ENCODE measurements around the gene FNBP1L. TPM values are rescaled to one million over a fixed set of nuclear protein-coding genes. Genes with fewer than 3 reads are reported as not detected.
A peak's percentile ranks its signal among the peaks of the same experiment; 100 is the strongest.
"Not testable (repeated sequence)": the region's sequence is repeated elsewhere in the genome, so short reads cannot be mapped to it uniquely, and the experiment has no call there.

The FNBP1L gene
- total and polyA plus RNA-seq, 8 donors = 10.1 to 32.4 (median 16.0) TPM

- TF ChIP-seq CTCF (IDR thresholded peaks at IDR 0.05) = no peak
- intact Hi-C loops (cut with DNase I) = no loop called here
- H3K36me3 ChIP-seq = no peaks in the 10 kb centered on the region
- no peaks in the 10 kb centered on the region for H3K27me3 ChIP-seq
- FAIRE-seq = no peak
- H3K27ac ChIP-seq = no peak overlapping the region
- no peak overlapping the region for H3K4me3 ChIP-seq
- WGBS, 2 donors = 38 to 42% methylated on average over 2 of the region's 2 CpGs
- H3K9me3 ChIP-seq = no peaks in the 10 kb centered on the region
- no peak for ATAC-seq
- DNase-seq = no peak
- H3K4me1 ChIP-seq = peaks cover 0 to 7% (median 5%) of the 10 kb centered on the region in 3 donors
These were observed 26.4 kb downstream of the FNBP1L start for GRCh38 chr1:93474321-93474720.

GRCh38 chr1:93475681-93476080, 27.8 kb downstream of the FNBP1L start:
- ATAC-seq (no peak), DNase-seq (no peak)
- no peak for TF ChIP-seq CTCF (IDR thresholded peaks at IDR 0.05)

GRCh38 chr1:93479133-93479745, 31.3 kb downstream of the FNBP1L start:
- H3K4me1 ChIP-seq; H3K36me3 ChIP-seq; FAIRE-seq; H3K27ac ChIP-seq; H3K27me3 ChIP-seq; H3K4me3 ChIP-seq; intact Hi-C loops (cut with DNase I); DNase-seq; ATAC-seq; H3K9me3 ChIP-seq: not testable (repeated sequence)
- 85 to 89% methylated on average over 8 of the region's 8 CpGs for WGBS, 2 donors

More at GRCh38 chr1:93475681-93476080, 27.8 kb downstream of the FNBP1L start:
- Histone ChIP-seq H3K4me3 (no peak overlapping the region), H3K36me3 (no peaks in the 10 kb centered on the region), H3K4me1 (peaks cover 0 to 7% (median 5%) of the 10 kb centered on the region in 3 donors), H3K27ac (no peak overlapping the region), H3K27me3 (no peaks in the 10 kb centered on the region), H3K9me3 (no peaks in the 10 kb centered on the region)
- FAIRE-seq = peak; percentile 5
- intact Hi-C loops (cut with DNase I) = no loop called here
- 91 to 95% methylated on average over 1 of the region's 1 CpG for WGBS, 2 donors

GRCh38 chr1:93481899-93482298, 34.0 kb downstream of the FNBP1L start:
- ATAC-seq; DNase-seq; H3K27me3 ChIP-seq; H3K9me3 ChIP-seq; H3K36me3 ChIP-seq; FAIRE-seq; intact Hi-C loops (cut with DNase I); H3K27ac ChIP-seq; H3K4me3 ChIP-seq; H3K4me1 ChIP-seq: not testable (repeated sequence)
- 88% methylated on average over 5 of the region's 5 CpGs for WGBS, 2 donors

GRCh38 chr1:93483200-93483599, 35.3 kb downstream of the FNBP1L start:
- no peak for FAIRE-seq
- no peak overlapping the region for H3K4me3 ChIP-seq
- H3K27ac ChIP-seq = no peak overlapping the region
- WGBS, 2 donors = 91 to 97% methylated on average over 3 of the region's 3 CpGs
- H3K9me3 ChIP-seq = no peaks in the 10 kb centered on the region
- intact Hi-C loops (cut with DNase I) = no loop called here
- ATAC-seq = no peak
- no peaks in the 10 kb centered on the region for H3K36me3 ChIP-seq
- no peak for TF ChIP-seq CTCF (IDR thresholded peaks at IDR 0.05)
- H3K4me1 ChIP-seq = peaks cover 0 to 6% (median 4%) of the 10 kb centered on the region in 3 donors
- H3K27me3 ChIP-seq = no peaks in the 10 kb centered on the region
- DNase-seq = no peak

- FAIRE-seq (no peak), DNase-seq (no peak), ATAC-seq (no peak)
- no peak for TF ChIP-seq CTCF (IDR thresholded peaks at IDR 0.05)
- no peaks in the 10 kb centered on the region for H3K9me3 ChIP-seq
- intact Hi-C loops (cut with DNase I) = no loop called here
- H3K4me1 ChIP-seq = peaks cover 0 to 6% (median 4%) of the 10 kb centered on the region in 3 donors
- H3K4me3 ChIP-seq = no peak overlapping the region
- no peak overlapping the region for H3K27ac ChIP-seq
- H3K36me3 ChIP-seq = no peaks in the 10 kb centered on the region
- H3K27me3 ChIP-seq = no peaks in the 10 kb centered on the region
These were observed 35.7 kb downstream of the FNBP1L start for GRCh38 chr1:93483606-93484005.

Data from pancreas (tissue), 10 donors.